ENCODE data around the gene CCDC126.

Gene CCDC126

GRCh38 chr7:23617482-23617881 lies 20.3 kb downstream of the CCDC126 start:
- no peak for TF ChIP-seq CTCF (IDR thresholded peaks at IDR 0.05)
- no peak for DNase-seq
- Mint-ChIP-seq H3K27ac (no peak overlapping the region), H3K36me3 (ENCODE audit: low read depth) (peaks cover 87% of the 10 kb centered on the region), H3K9me3 (peaks cover 64% of the 10 kb centered on the region), H3K4me3 (no peak overlapping the region), H3K4me1 (no peaks in the 10 kb centered on the region), H3K27me3 (ENCODE audit: low read depth, poor library complexity) (no peaks in the 10 kb centered on the region)

- no peaks in the 10 kb centered on the region for H3K4me1 Mint-ChIP-seq
- no peak overlapping the region for H3K27ac Mint-ChIP-seq
- H3K9me3 Mint-ChIP-seq: peaks cover 57% of the 10 kb centered on the region
- peaks cover 80% of the 10 kb centered on the region for H3K36me3 Mint-ChIP-seq (ENCODE audit: low read depth)
- no peak overlapping the region for H3K4me3 Mint-ChIP-seq
- TF ChIP-seq CTCF (IDR thresholded peaks at IDR 0.05): no peak
- no peaks in the 10 kb centered on the region for H3K27me3 Mint-ChIP-seq (ENCODE audit: low read depth, poor library complexity)
- DNase-seq: no peak
Measured at GRCh38 chr7:23618241-23618640, 21.1 kb downstream of the CCDC126 start.

- no peak for TF ChIP-seq CTCF (IDR thresholded peaks at IDR 0.05)
- peaks cover 71% of the 10 kb centered on the region for H3K36me3 Mint-ChIP-seq (ENCODE audit: low read depth)
- no peak overlapping the region for H3K27ac Mint-ChIP-seq
- no peak overlapping the region for H3K4me3 Mint-ChIP-seq
- no peaks in the 10 kb centered on the region for H3K27me3 Mint-ChIP-seq (ENCODE audit: low read depth, poor library complexity)
- peaks cover 53% of the 10 kb centered on the region for H3K9me3 Mint-ChIP-seq
- no peaks in the 10 kb centered on the region for H3K4me1 Mint-ChIP-seq
- DNase-seq: no peak
Measured at GRCh38 chr7:23619141-23619540, 22.0 kb downstream of the CCDC126 start.

GRCh38 chr7:23622506-23622925 lies 25.3 kb downstream of the CCDC126 start:
- Mint-ChIP-seq H3K27me3 (ENCODE audit: low read depth, poor library complexity) (no peaks in the 10 kb centered on the region), H3K9me3 (peaks cover 30% of the 10 kb centered on the region), H3K4me1 (no peaks in the 10 kb centered on the region)

GRCh38 chr7:23628370-23628769 lies 31.2 kb downstream of the CCDC126 start:
- peaks cover 13% of the 10 kb centered on the region for H3K36me3 Mint-ChIP-seq (ENCODE audit: low read depth)
- H3K4me3 Mint-ChIP-seq: no peak overlapping the region
- no peak for DNase-seq
- TF ChIP-seq CTCF (IDR thresholded peaks at IDR 0.05): no peak
- no peaks in the 10 kb centered on the region for H3K27me3 Mint-ChIP-seq (ENCODE audit: low read depth, poor library complexity)
- H3K9me3 Mint-ChIP-seq: no peaks in the 10 kb centered on the region
- H3K27ac Mint-ChIP-seq: peak overlapping the region; percentile 34
- H3K4me1 Mint-ChIP-seq: no peaks in the 10 kb centered on the region

More at GRCh38 chr7:23622506-23622925, 25.3 kb downstream of the CCDC126 start:
- Mint-ChIP-seq H3K4me3 (no peak overlapping the region), H3K36me3 (ENCODE audit: low read depth) (peaks cover 44% of the 10 kb centered on the region), H3K27ac (no peak overlapping the region)
- no peak for DNase-seq
- no peak for TF ChIP-seq CTCF (IDR thresholded peaks at IDR 0.05)

GRCh38 chr7:23633417-23633816 lies 36.2 kb downstream of the CCDC126 start:
- Mint-ChIP-seq H3K36me3 (ENCODE audit: low read depth) (peaks cover 28% of the 10 kb centered on the region), H3K9me3 (peaks cover 15% of the 10 kb centered on the region), H3K27ac (peak overlapping the region; percentile 59), H3K27me3 (ENCODE audit: low read depth, poor library complexity) (no peaks in the 10 kb centered on the region), H3K4me3 (no peak overlapping the region), H3K4me1 (peaks cover 3% of the 10 kb centered on the region)
- no peak for DNase-seq
- no peak for TF ChIP-seq CTCF (IDR thresholded peaks at IDR 0.05)
